ENCODE results near the gene CACNA1F.

Gene CACNA1F

GRCh38 chrX:49256268-49256995, 23.3 kb upstream of the CACNA1F start:
- Histone ChIP-seq H3K36me3 (replicated peaks) (no peaks in the 10 kb centered on the region), H3K27ac (no peak overlapping the region), H3K4me3 (ENCODE audit: low read depth, low read length) (no peak overlapping the region), H3K27me3 (replicated peaks) (no peaks in the 10 kb centered on the region)
- in situ Hi-C loops (cut with HindIII; ENCODE audit: low pct_ligation_motif_present, low sequenced_read_pairs): no loop called here
- DNase-seq: no peak
- TF ChIP-seq, protein P1, sequence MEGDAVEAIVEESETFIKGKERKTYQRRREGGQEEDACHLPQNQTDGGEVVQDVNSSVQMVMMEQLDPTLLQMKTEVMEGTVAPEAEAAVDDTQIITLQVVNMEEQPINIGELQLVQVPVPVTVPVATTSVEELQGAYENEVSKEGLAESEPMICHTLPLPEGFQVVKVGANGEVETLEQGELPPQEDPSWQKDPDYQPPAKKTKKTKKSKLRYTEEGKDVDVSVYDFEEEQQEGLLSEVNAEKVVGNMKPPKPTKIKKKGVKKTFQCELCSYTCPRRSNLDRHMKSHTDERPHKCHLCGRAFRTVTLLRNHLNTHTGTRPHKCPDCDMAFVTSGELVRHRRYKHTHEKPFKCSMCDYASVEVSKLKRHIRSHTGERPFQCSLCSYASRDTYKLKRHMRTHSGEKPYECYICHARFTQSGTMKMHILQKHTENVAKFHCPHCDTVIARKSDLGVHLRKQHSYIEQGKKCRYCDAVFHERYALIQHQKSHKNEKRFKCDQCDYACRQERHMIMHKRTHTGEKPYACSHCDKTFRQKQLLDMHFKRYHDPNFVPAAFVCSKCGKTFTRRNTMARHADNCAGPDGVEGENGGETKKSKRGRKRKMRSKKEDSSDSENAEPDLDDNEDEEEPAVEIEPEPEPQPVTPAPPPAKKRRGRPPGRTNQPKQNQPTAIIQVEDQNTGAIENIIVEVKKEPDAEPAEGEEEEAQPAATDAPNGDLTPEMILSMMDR (IDR thresholded peaks at IDR 0.05; ENCODE audit: low read depth, low read length, missing control alignments): no peak

DNA sequence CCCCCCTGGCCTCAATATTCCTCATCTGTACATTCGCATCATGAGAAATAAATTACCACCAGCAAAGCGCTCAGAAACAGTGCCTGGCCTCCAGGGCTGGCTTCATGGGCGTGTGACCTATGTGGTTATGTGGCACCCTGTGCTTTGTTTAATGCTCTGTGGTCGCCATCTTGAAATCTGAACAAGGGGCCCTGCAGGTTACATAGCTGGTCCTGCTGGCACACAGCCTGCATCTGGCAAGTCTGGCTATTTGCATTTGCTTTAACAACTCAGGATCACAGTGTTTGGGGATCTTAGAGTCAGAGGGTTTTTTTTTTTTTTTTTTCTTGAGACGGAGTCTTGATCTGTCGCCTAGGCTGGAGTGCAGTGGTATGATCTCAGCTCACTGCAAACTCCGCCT, 21.5 kb upstream of the CACNA1F start:
- Histone ChIP-seq H3K27ac (no peak overlapping the region), H3K36me3 (replicated peaks) (no peaks in the 10 kb centered on the region), H3K4me3 (ENCODE audit: low read depth, low read length) (no peak overlapping the region), H3K27me3 (replicated peaks) (no peaks in the 10 kb centered on the region)
- TF ChIP-seq, protein P1 (IDR thresholded peaks at IDR 0.05; ENCODE audit: low read depth, low read length, missing control alignments): no peak
- in situ Hi-C loops (cut with HindIII; ENCODE audit: low pct_ligation_motif_present, low sequenced_read_pairs): no loop called here
- DNase-seq: no peak

DNA sequence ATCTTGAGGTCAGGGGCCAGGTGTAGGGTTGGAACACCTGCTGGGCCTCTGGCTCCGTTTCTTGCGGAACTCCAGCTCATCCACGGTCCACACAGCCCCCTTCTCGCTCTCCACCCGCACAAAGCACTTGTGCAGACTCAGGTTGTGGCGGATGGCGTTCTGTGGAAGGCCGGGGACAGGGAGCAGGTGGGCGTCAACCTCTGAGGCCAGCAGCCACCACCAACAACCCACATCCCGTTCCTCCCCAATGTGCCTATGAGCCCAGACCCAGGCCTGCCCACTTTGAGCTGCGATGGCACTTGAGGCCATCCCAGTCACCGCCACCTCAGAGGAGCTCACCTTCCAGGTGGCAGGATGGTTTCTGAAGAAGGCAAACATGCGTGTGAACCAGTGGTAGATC, 18.2 kb upstream of the CACNA1F start:
- H3K27ac ChIP-seq: no peak overlapping the region
- no peak for DNase-seq
- in situ Hi-C loops (cut with HindIII; ENCODE audit: low pct_ligation_motif_present, low sequenced_read_pairs): no loop called here
- TF ChIP-seq, protein P1 (IDR thresholded peaks at IDR 0.05; ENCODE audit: low read depth, low read length, missing control alignments): no peak
- H3K4me3 ChIP-seq (ENCODE audit: low read depth, low read length): no peak overlapping the region
- no peaks in the 10 kb centered on the region for H3K27me3 ChIP-seq (replicated peaks)
- no peaks in the 10 kb centered on the region for H3K36me3 ChIP-seq (replicated peaks)

- Histone ChIP-seq H3K27me3 (replicated peaks) (no peaks in the 10 kb centered on the region), H3K4me3 (ENCODE audit: low read depth, low read length) (no peak overlapping the region), H3K27ac (no peak overlapping the region), H3K36me3 (replicated peaks) (no peaks in the 10 kb centered on the region)
- in situ Hi-C loops (cut with HindIII; ENCODE audit: low pct_ligation_motif_present, low sequenced_read_pairs): no loop called here
- DNase-seq: no peak
- TF ChIP-seq, protein P1 (IDR thresholded peaks at IDR 0.05; ENCODE audit: low read depth, low read length, missing control alignments): no peak
Observed at GRCh38 chrX:49250578-49250977, 17.4 kb upstream of the CACNA1F start.

DNA sequence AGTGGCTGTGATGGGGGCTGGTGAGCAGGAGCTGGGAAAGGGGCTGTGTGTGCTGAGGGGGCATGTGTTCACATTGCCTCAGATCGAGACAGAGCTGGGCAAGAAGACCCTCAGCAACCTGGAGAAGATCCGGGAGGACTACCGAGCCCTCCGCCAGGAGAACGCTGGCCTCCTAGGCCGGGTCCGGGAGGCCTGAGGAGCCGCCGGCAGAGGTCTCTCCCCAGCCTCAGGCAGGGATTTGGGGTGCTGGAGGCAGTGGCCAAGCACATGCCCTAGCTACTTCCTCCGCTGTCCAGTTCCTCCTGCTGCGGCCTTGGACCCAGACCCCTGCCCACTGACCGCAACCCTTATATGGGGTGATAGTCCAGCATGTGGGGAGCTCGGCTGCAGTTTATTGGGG, 16.9 kb upstream of the CACNA1F start:
- no peak for DNase-seq
- H3K4me3 ChIP-seq (ENCODE audit: low read depth, low read length): no peak overlapping the region
- in situ Hi-C loops (cut with HindIII; ENCODE audit: low pct_ligation_motif_present, low sequenced_read_pairs): no loop called here
- no peaks in the 10 kb centered on the region for H3K36me3 ChIP-seq (replicated peaks)
- H3K27ac ChIP-seq: no peak overlapping the region
- TF ChIP-seq, protein P1 (IDR thresholded peaks at IDR 0.05; ENCODE audit: low read depth, low read length, missing control alignments): no peak
- no peaks in the 10 kb centered on the region for H3K27me3 ChIP-seq (replicated peaks)

GRCh38 chrX:49249616-49250015, 16.5 kb upstream of the CACNA1F start:
- in situ Hi-C loops (cut with HindIII; ENCODE audit: low pct_ligation_motif_present, low sequenced_read_pairs): no loop called here

More at GRCh38 chrX:49249616-49250015, 16.5 kb upstream of the CACNA1F start:
- TF ChIP-seq, protein P1 (IDR thresholded peaks at IDR 0.05; ENCODE audit: low read depth, low read length, missing control alignments): no peak
- Histone ChIP-seq H3K27me3 (replicated peaks) (no peaks in the 10 kb centered on the region), H3K36me3 (replicated peaks) (no peaks in the 10 kb centered on the region), H3K4me3 (ENCODE audit: low read depth, low read length) (no peak overlapping the region), H3K27ac (no peak overlapping the region)
- DNase-seq: no peak
